VCaP (cell line): ENCODE measurements around the gene OGFOD1.
A peak's percentile ranks its signal among the peaks of the same experiment; 100 is the strongest.

Experiments
- H3K27ac ChIP-seq: fragments of 450-650 bp; 2 replicates; pipeline ENCODE4 v1.5.1; 2017
- TF ChIP-seq, protein P1 (sequence below): fragments of 450-650 bp; conservative IDR thresholded peaks from 2 replicates; pipeline ENCODE4 v1.5.1; 2017; ENCODE audit warnings: mild to moderate bottlenecking, moderate library complexity

OGFOD1 gene

DNA sequence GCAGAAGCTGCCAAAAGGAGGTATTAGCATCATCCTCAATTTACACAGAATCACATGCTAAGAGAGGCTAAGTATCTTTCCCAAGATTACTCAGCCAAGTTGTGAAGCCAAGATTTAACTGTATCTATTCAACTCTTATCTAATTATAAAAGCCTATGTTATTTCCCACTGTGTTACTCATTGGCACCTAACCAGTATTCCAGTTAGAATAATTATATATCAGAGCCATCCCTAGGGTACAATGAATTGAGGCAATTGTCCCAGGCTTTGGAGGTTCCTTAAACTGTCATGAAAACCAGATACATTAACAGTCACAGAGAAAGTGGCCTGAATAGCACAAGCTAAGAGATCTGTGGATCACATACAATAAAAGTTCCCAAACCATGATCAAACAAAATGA is 15.1 kb upstream of the OGFOD1 start:
- TF ChIP-seq, protein P1, sequence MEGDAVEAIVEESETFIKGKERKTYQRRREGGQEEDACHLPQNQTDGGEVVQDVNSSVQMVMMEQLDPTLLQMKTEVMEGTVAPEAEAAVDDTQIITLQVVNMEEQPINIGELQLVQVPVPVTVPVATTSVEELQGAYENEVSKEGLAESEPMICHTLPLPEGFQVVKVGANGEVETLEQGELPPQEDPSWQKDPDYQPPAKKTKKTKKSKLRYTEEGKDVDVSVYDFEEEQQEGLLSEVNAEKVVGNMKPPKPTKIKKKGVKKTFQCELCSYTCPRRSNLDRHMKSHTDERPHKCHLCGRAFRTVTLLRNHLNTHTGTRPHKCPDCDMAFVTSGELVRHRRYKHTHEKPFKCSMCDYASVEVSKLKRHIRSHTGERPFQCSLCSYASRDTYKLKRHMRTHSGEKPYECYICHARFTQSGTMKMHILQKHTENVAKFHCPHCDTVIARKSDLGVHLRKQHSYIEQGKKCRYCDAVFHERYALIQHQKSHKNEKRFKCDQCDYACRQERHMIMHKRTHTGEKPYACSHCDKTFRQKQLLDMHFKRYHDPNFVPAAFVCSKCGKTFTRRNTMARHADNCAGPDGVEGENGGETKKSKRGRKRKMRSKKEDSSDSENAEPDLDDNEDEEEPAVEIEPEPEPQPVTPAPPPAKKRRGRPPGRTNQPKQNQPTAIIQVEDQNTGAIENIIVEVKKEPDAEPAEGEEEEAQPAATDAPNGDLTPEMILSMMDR, result no peak
- H3K27ac ChIP-seq, result no peak overlapping the region

DNA sequence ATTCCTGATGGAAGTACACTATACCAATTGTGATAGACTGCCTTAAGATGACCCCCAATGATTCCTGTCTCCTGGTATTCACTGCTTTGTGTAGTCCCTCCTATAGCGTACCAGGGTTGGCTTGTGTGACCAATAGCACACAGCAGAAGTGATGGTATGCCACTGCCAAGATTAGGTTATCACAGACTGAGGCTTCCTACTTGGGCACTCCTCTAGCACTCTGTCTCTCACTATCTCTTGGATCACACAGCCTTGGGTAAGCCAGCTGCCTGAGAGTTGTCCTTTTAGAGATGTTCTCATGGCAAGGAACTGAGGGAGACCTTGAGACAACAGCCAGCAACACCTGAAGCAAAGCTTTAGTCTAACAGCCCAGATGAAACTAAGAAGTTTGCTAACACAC is 13.3 kb upstream of the OGFOD1 start:
- no peak overlapping the region for H3K27ac ChIP-seq
- TF ChIP-seq, protein P1, result no peak

DNA sequence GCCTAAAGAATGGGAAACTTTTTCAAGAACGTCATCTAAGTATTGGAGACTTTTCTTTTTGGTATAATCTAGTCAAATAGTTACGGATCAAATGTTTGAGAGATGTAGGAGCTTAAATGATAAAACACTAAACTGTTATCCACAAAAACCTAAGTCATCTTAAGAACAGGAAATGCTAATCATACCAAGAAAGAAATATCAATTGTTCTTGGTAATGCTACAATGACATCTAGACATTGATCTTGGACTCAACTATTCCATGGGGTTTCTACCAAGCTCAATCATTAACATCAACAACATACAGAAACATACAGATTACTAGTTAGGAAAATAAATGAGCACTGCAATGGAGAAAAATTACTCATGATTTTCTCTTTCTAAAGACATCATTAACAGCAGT is 4.1 kb upstream of the OGFOD1 start:
- TF ChIP-seq, protein P1, result no peak
- H3K27ac ChIP-seq, result no peak overlapping the region

DNA sequence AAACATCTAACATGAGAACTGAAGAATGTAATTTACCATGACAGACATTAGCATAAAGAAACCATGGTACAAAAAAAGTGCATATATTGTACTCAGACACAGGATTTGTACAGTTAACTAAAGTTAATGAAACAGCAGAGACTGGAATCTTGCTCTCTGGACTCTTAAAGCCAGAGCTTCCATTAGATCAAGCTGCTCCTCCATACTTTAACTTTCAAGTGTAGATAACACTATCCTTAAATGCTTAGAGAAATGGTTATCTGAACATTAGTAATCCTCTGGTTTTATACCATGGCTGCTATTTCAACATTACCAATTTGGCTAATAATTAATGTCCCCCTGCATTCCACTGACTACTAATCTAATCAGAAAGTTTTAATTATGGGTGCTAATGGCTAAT is 3.3 kb upstream of the OGFOD1 start:
- TF ChIP-seq, protein P1, result no peak
- H3K27ac ChIP-seq, result no peak overlapping the region

DNA sequence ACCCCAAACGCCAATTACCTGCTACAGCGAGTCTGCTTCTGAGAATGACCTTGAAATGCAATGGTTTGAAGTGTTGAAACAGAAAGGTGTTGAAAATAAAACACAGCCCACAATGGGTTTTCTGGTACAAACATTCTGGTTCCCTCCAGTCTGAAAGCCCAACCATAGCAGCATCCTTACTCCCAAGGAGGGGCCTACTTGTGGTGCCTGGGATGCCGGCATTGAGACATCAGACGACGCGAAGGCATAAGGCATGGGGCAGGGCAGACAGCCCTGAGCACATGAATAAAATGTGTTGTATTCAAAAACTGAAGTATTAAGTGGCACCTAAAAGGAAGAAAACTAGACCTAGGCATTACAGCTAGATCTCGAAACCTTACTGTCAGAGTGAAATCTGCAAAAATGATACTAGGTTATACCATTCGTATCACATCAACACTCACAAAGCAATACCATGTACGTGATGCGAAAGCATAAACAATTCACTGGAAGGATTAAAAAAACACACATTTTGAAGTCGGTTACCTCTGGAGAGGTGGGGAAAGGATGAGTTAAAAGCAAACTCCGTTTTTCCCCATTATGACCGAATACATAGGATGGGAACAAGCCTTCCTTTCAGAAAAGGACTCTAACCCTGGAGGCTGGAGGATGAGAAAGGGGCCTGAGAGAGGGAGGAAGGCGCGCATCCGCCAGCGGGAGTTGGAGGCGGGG is 924 bp upstream of the OGFOD1 start:
- peak overlapping the region; percentile 77 for H3K27ac ChIP-seq
- TF ChIP-seq, protein P1, result no peak

DNA sequence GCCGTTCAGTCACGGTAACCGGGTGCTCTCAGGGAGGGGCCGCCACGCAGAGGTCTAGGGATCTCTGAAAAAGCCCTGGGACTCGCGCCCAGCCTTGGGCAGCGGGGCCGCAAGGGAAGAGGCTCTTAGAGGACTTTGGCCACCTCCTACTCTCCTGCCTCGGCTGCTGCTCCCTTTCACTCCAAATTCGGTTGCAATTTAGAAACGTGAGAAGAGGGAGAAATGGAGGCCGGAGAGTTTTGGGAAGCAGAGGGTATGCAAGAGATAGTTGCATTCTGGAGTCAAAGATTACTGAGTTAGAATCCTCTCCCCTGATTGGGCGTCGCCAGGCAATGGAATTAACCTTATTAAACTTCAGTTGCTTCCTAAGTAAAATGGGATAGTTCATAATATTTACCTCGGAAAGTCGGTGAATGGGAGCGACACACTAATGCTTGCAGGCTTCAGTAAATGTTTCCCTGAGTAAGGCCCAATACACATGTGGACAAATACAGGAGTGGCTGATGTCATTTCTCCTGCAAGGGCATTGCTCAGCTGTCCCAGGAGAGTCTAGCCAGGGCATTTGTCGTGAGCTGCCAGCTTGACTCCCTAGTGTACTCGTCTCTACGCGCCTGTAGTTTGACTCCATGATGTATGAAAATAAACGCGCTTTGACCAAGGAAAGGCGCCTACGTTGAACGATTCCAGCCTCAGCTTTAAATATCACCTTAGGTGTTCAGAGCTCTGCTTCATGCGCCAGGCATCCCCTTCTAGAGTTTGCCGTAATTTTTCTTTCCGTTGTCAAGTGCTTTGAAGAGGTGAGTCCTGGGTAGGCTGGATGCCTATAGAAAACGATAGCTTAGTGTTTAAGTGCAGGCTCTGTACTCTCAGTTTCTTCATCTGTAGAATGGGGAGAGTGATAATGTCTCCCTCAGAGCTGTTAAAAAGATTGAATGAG is 667 bp downstream of the OGFOD1 start:
- TF ChIP-seq, protein P1, result no peak
- H3K27ac ChIP-seq, result peak overlapping the region; percentile 77

DNA sequence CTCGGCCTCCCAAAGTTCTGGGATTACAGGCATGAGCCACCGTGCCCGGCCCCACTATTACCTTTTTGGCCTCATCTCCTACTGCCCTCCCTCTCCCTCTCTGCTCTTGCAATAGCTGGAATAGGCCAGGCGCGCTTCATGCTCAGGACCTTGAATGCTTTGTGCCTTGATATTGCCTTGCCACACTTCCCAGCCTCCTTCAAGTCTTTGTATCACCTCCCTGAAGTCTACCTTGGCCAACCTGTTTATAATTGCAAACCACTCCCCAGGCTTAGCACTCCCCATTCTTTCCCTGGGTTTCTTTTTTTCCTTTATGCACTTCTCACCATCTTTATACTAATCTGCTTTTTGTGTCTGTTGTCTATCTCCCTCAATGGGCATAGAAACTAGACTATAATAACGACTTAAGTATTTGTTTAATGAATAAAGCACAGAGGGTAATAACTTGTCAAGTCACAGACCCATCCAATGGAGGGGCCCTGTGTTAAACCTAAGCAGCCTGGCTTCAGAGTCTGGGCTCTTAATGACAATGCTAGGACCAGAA is 6.6 kb downstream of the OGFOD1 start:
- TF ChIP-seq, protein P1, result no peak
- no peak overlapping the region for H3K27ac ChIP-seq
